Effector memory CD8-positive, alpha-beta T cell (primary cell): ENCODE results near the gene MAPK8.

Source experiments
- ATAC-seq: fragments of 150-1000 bp; cut with Tn5 transposase; replicated peaks from 2 replicates; pipeline ENCODE4 v1.10.0; 2021; ENCODE audit warnings: mild to moderate bottlenecking, moderate library complexity
- DNase-seq, 3 experiments: peaks; one replicate each; pipeline ENCODE4 v3.0.0; 2021
- H3K27ac Mint-ChIP-seq, 2 donors: one replicate each; pipeline ENCODE4 v1.8.0; 2022; ENCODE audit warnings: mild to moderate bottlenecking in 2 of 2, mixed read lengths in 2 of 2, moderate library complexity in 2 of 2
- H3K27me3 Mint-ChIP-seq, 2 donors: one replicate each; pipeline ENCODE4 v1.8.0; 2022; ENCODE audit warnings: mixed read lengths in 2 of 2
- H3K36me3 Mint-ChIP-seq: one replicate; pipeline ENCODE4 v1.8.0; 2022; ENCODE audit warnings: mild to moderate bottlenecking, moderate library complexity, mixed read lengths; ENCODE audit not compliant: insufficient read depth
- H3K4me1 Mint-ChIP-seq, 2 donors: one replicate each; pipeline ENCODE4 v1.8.0; 2022; ENCODE audit warnings: low read depth in 2 of 2, mixed read lengths in 2 of 2
- H3K4me3 Mint-ChIP-seq, 2 donors: one replicate each; pipeline ENCODE4 v1.8.0; 2022; ENCODE audit warnings: mild to moderate bottlenecking in 2 of 2, mixed read lengths in 2 of 2, moderate library complexity in 2 of 2
- H3K9me3 Mint-ChIP-seq, 2 donors: one replicate each; pipeline ENCODE4 v1.8.0; 2022; ENCODE audit warnings: mixed read lengths in 2 of 2

The MAPK8 gene

DNA sequence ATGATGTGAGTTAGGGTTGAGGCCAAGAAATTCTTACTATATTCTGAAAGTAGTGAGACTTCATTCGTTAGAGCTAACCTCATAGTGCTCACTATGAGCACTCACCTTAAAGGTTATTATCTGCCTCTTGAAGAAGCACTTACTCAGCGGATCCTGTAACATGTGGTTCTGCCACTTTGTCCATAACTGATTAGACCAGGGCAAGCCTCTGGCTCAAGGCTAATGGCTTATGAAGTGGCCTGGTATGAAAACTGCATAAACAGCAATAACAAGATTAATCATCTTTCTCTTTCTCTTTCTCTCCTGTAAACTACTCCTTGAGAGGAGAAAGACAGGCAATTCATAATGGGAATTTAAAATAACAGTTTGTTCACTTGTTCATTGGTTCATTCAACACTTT lies 82.8 kb downstream of the MAPK8 start:
- H3K36me3 Mint-ChIP-seq = no peaks in the 10 kb centered on the region
- H3K4me3 Mint-ChIP-seq = no peak overlapping the region
- H3K4me1 Mint-ChIP-seq = peaks cover 27 to 58% of the 10 kb centered on the region in 2 donors
- no peak overlapping the region for H3K27ac Mint-ChIP-seq
- H3K9me3 Mint-ChIP-seq = no peaks in the 10 kb centered on the region
- ATAC-seq (no peak), DNase-seq (no peak)
- no peaks in the 10 kb centered on the region for H3K27me3 Mint-ChIP-seq

DNA sequence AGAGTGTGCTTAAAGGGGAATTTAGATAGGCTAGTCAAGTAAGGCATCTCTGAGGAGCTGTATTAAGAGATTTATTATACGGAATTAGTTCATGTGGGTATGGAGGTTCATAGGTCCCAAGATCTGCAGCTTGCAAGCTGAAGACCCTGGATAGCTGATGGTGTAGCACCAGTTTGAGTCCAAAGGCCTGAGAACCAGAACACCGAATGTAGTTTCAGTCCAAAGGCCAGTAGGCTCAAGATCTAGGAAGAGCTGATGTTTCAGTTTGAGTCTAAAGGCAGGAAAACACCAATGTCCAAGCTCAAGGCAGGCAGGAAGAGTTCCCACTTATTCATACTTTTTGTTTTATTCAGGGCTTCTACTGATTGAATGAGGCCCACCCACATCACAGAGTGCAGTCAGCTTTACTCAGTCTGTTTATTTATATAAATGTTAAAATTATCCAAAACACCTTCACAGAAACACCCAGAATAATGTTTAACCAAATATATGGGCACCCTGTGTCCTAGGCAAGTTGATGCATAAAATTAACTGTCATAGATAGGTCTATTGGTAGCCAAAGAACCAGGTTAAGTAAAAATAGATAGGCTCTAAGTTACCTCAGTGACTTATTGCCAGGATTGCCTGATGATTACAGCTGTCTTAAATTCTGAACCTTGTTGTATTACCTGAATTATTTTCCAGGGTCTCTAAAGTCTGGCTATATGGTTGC lies 83.5 kb downstream of the MAPK8 start:
- ATAC-seq (no peak), DNase-seq (no peak)
- H3K4me3 Mint-ChIP-seq = no peak overlapping the region
- no peaks in the 10 kb centered on the region for H3K9me3 Mint-ChIP-seq
- peaks cover 27 to 54% of the 10 kb centered on the region in 2 donors for H3K4me1 Mint-ChIP-seq
- H3K27ac Mint-ChIP-seq = no peak overlapping the region
- no peaks in the 10 kb centered on the region for H3K36me3 Mint-ChIP-seq
- no peaks in the 10 kb centered on the region for H3K27me3 Mint-ChIP-seq

DNA sequence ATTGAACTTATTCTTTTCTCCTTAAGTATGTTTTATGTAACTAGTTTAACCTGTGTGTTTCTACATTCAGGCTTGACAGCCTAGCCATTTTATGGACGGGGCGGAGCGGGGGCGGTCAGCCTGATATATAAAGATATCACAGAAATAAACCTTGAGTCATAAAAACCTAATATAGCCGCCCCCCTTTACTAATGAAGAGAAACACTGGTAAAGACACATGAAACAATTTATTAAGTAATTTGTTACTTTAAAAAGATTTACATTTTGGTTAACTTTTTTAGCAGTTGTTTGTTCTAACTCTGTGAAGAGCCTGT lies 84.0 kb downstream of the MAPK8 start:
- no peak overlapping the region for H3K27ac Mint-ChIP-seq
- H3K4me3 Mint-ChIP-seq = no peak overlapping the region
- no peaks in the 10 kb centered on the region for H3K36me3 Mint-ChIP-seq
- no peak for DNase-seq
- H3K9me3 Mint-ChIP-seq = no peaks in the 10 kb centered on the region
- peaks cover 27 to 54% of the 10 kb centered on the region in 2 donors for H3K4me1 Mint-ChIP-seq
- ATAC-seq = no peak
- H3K27me3 Mint-ChIP-seq = no peaks in the 10 kb centered on the region

- Mint-ChIP-seq H3K9me3 (no peaks in the 10 kb centered on the region), H3K27ac (no peak overlapping the region), H3K4me1 (peaks cover 27 to 59% of the 10 kb centered on the region in 2 donors), H3K4me3 (peak overlapping the region in 1 of 2 donors; percentile 0), H3K27me3 (no peaks in the 10 kb centered on the region), H3K36me3 (no peaks in the 10 kb centered on the region)
- ATAC-seq (peak; percentile 31), DNase-seq (no peak)
Observed at GRCh38 chr10:48390933-48391845, 84.7 kb downstream of the MAPK8 start.

DNA sequence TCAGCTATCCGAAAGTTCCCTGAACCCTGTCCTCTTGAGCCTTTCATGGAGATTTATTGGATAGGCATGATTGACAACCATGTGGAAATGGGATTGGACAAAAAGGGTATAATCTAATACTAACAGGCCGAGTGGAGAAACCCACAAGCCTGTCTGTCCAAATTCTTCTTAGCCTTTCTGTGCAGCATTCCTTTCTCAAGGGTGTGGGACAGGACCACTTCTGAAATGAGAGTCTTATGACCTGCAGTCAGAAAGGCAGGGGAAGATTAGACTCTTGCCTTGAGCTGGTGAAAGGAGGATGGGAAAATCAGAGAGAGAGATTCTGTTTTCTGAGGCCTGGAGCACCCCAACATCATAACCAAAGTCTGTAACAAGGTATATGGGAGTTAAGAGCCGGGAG lies 85.5 kb downstream of the MAPK8 start:
- H3K4me3 Mint-ChIP-seq = no peak overlapping the region
- no peaks in the 10 kb centered on the region for H3K27me3 Mint-ChIP-seq
- H3K4me1 Mint-ChIP-seq = peaks cover 27 to 57% of the 10 kb centered on the region in 2 donors
- ATAC-seq (no peak), DNase-seq (no peak)
- no peaks in the 10 kb centered on the region for H3K9me3 Mint-ChIP-seq
- H3K36me3 Mint-ChIP-seq = no peaks in the 10 kb centered on the region
- no peak overlapping the region for H3K27ac Mint-ChIP-seq

DNA sequence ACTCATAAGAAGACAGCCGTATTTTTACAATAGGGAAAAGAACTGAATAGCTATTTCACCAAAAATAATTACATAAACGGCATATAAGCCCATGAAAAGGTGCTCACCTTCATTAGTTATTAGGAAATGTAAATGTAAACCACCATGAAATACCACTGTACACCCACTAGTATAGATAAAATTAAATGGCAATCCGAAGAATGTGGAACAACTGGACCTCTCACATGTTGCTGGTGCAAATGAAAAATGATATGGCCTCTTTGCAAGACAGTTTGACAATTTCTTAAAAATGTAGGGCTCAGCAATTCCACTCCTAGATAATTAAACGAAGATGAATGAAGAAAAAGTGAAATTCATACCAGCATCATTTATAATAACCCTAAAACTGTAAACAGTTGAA lies 91.8 kb downstream of the MAPK8 start:
- no peak overlapping the region for H3K4me3 Mint-ChIP-seq
- no peaks in the 10 kb centered on the region for H3K9me3 Mint-ChIP-seq
- no peak overlapping the region for H3K27ac Mint-ChIP-seq
- DNase-seq (no peak), ATAC-seq (no peak)
- H3K4me1 Mint-ChIP-seq = peaks cover 17 to 29% of the 10 kb centered on the region in 2 donors
- H3K27me3 Mint-ChIP-seq = no peaks in the 10 kb centered on the region
- H3K36me3 Mint-ChIP-seq = no peaks in the 10 kb centered on the region

GRCh38 chr10:48399056-48399541 lies 92.6 kb downstream of the MAPK8 start:
- Mint-ChIP-seq H3K4me3 (no peak overlapping the region), H3K27ac (peak overlapping the region in 1 of 2 donors; percentile 49), H3K36me3 (no peaks in the 10 kb centered on the region), H3K9me3 (no peaks in the 10 kb centered on the region), H3K27me3 (no peaks in the 10 kb centered on the region), H3K4me1 (peaks cover 17 to 25% of the 10 kb centered on the region in 2 donors)
- ATAC-seq (no peak), DNase-seq (no peak)

DNA sequence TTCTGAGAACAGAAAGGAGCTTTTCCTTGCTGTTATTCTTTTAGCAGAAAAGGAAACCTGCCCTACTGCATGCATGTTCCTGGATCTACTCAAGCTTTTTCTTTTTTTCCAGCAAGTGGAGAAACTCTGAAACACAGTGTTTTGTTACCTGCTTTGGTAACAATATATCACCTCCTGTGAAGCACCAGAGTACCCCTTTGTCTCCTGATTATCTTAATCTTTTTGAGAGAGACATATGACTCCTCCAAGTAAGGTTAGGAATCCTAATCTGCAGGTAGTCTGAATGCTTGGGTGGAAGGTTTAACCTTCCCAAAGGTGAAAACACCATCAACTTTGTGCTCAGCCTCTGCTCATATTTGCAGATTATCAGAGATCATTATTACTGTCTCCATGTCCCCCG lies 93.1 kb downstream of the MAPK8 start:
- H3K4me1 Mint-ChIP-seq = peaks cover 17 to 25% of the 10 kb centered on the region in 2 donors
- H3K27me3 Mint-ChIP-seq = no peaks in the 10 kb centered on the region
- no peaks in the 10 kb centered on the region for H3K9me3 Mint-ChIP-seq
- ATAC-seq = no peak
- DNase-seq = no peak
- H3K4me3 Mint-ChIP-seq = no peak overlapping the region
- peak overlapping the region in 1 of 2 donors; percentile 31 for H3K27ac Mint-ChIP-seq
- H3K36me3 Mint-ChIP-seq = peaks cover 3% of the 10 kb centered on the region

DNA sequence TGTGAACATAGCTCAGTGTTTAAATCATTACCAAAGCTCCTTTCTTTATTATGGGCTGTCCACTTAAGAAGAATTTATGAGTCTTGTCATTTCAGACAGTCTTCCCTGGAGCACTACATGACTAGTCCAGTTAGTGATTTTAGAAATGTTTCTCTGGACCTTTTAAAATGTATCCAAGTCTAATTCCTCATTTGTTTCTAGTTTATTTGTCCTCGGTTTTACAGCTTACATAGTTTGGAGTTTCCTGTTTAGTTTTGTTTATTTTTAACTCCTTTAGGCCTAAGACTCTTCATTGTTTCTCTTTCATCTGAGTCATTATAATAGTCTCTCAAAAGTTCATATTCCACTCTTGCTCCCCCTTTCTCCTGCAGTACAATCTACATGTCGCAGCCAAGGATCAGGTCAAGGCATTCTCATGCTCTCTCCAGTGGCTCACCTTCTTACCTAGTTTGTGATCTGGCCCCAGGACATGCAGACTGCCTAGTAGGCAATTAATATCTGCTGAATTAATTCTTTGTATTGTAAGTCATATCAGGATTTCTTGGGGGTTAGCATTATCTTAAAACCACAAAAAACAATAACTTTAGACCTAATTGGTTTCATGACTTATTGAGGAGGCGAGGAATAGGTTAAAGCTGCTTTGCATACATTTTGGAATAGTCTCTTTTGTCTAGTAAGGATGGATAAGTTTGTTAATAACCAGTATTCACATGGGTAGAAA lies 93.8 kb downstream of the MAPK8 start:
- H3K4me3 Mint-ChIP-seq = no peak overlapping the region
- peaks cover 17 to 25% of the 10 kb centered on the region in 2 donors for H3K4me1 Mint-ChIP-seq
- H3K36me3 Mint-ChIP-seq = peaks cover 3% of the 10 kb centered on the region
- peak overlapping the region in 1 of 2 donors; percentile 31 for H3K27ac Mint-ChIP-seq
- H3K27me3 Mint-ChIP-seq = no peaks in the 10 kb centered on the region
- DNase-seq (no peak), ATAC-seq (no peak)
- no peaks in the 10 kb centered on the region for H3K9me3 Mint-ChIP-seq

- Mint-ChIP-seq H3K27ac (no peak overlapping the region), H3K36me3 (peaks cover 3% of the 10 kb centered on the region), H3K4me1 (peaks cover 19 to 22% of the 10 kb centered on the region in 2 donors), H3K4me3 (no peak overlapping the region), H3K9me3 (no peaks in the 10 kb centered on the region), H3K27me3 (no peaks in the 10 kb centered on the region)
- DNase-seq = no peak
- no peak for ATAC-seq
Observed at GRCh38 chr10:48400850-48401220, 94.4 kb downstream of the MAPK8 start.

GRCh38 chr10:48404646-48405045 lies 98.2 kb downstream of the MAPK8 start:
- Mint-ChIP-seq H3K27ac (no peak overlapping the region), H3K9me3 (no peaks in the 10 kb centered on the region), H3K27me3 (no peaks in the 10 kb centered on the region), H3K4me3 (no peak overlapping the region), H3K36me3 (peaks cover 3% of the 10 kb centered on the region), H3K4me1 (peaks cover 9 to 14% of the 10 kb centered on the region in 2 donors)
- DNase-seq = no peak
- no peak for ATAC-seq

- DNase-seq = no peak
Observed at GRCh38 chr10:48406204-48406603, 99.7 kb downstream of the MAPK8 start.

GRCh38 chr10:48406658-48407057 lies 100.2 kb downstream of the MAPK8 start:
- H3K4me1 Mint-ChIP-seq = peaks cover 0 to 3% of the 10 kb centered on the region in 2 donors
- H3K4me3 Mint-ChIP-seq = no peak overlapping the region
- ATAC-seq = no peak
- H3K27me3 Mint-ChIP-seq = no peaks in the 10 kb centered on the region
- no peak for DNase-seq
- H3K9me3 Mint-ChIP-seq = no peaks in the 10 kb centered on the region
- H3K27ac Mint-ChIP-seq = no peak overlapping the region
- peaks cover 14% of the 10 kb centered on the region for H3K36me3 Mint-ChIP-seq

More at GRCh38 chr10:48406204-48406603, 99.7 kb downstream of the MAPK8 start:
- Mint-ChIP-seq H3K4me3 (no peak overlapping the region), H3K27ac (peak overlapping the region in 1 of 2 donors; percentile 45), H3K27me3 (no peaks in the 10 kb centered on the region), H3K4me1 (peaks cover 0 to 3% of the 10 kb centered on the region in 2 donors), H3K36me3 (peaks cover 14% of the 10 kb centered on the region), H3K9me3 (no peaks in the 10 kb centered on the region)
- ATAC-seq = no peak
